ENCODE results near the gene PIEZO2.
A peak's percentile ranks its signal among the peaks of the same experiment; 100 is the strongest.
"Not testable (repeated sequence)": the region's sequence is repeated elsewhere in the genome, so short reads cannot be mapped to it uniquely, and the experiment has no call there.

PIEZO2 gene

GRCh38 chr18:10916865-10917264 lies 232.5 kb downstream of the PIEZO2 start:
- no peak for DNase-seq
- no peak overlapping the region for H4K91ac ChIP-seq (ENCODE audit: low read length)
- no peak overlapping the region for H2BK15ac ChIP-seq (ENCODE audit: low read depth, poor library complexity, severe bottlenecking)
- H3K9ac ChIP-seq (ENCODE audit: low read length): no peak overlapping the region
- H3K18ac ChIP-seq (ENCODE audit: low read depth in 1 of 2, low read length in 2 of 2): peak overlapping the region in 1 of 2 experiments; percentile 37
- peaks cover 2% of the 10 kb centered on the region for H3K4me1 ChIP-seq (ENCODE audit: control insufficient read depth, insufficient read depth, low read depth, low read length)
- no peak overlapping the region for H2BK12ac ChIP-seq (ENCODE audit: low read length in 2 of 2)
- H3K4ac ChIP-seq (ENCODE audit: low read depth in 1 of 2, low read length in 2 of 2): no peak overlapping the region
- no peak overlapping the region for H3K4me3 ChIP-seq (ENCODE audit: insufficient read depth in 1 of 2, low read depth in 1 of 2, low read length in 2 of 2)
- H2AK5ac ChIP-seq (ENCODE audit: low read length, severe bottlenecking): no peak overlapping the region
- H3K27ac ChIP-seq (ENCODE audit: low read length, poor library complexity, severe bottlenecking): no peak overlapping the region
- H3K14ac ChIP-seq (ENCODE audit: low read length in 2 of 2): no peak overlapping the region
- no peak overlapping the region for H4K8ac ChIP-seq (ENCODE audit: low read length)
- H2BK120ac ChIP-seq (ENCODE audit: low read depth, low read length): no peak overlapping the region
- H2BK5ac ChIP-seq (ENCODE audit: low read depth, low read length, poor library complexity, severe bottlenecking): no peak overlapping the region
- H3K4me2 ChIP-seq (ENCODE audit: low read length, poor library complexity, severe bottlenecking): no peak overlapping the region
- no peak overlapping the region for H3K23ac ChIP-seq (ENCODE audit: low read length in 2 of 2)
- no peaks in the 10 kb centered on the region for H3K27me3 ChIP-seq (ENCODE audit: control insufficient read depth in 1 of 2, insufficient read depth in 1 of 2, low read length in 2 of 2)
- H2AFZ ChIP-seq (ENCODE audit: low read depth, low read length): no peak overlapping the region
- 100% methylated on average over 1 of the region's 4 CpGs for WGBS
- no peaks in the 10 kb centered on the region for H3K9me3 ChIP-seq (ENCODE audit: control insufficient read depth, low read length)
- peaks cover 0 to 2% of the 10 kb centered on the region in 2 experiments for H3K36me3 ChIP-seq (ENCODE audit: control insufficient read depth in 1 of 2, insufficient read depth in 2 of 2, low read depth in 1 of 2, low read length in 2 of 2)
- no peaks in the 10 kb centered on the region for H3K79me1 ChIP-seq (replicated peaks; ENCODE audit: low read length, poor library complexity, severe bottlenecking)

GRCh38 chr18:10916387-10916786 lies 233.0 kb downstream of the PIEZO2 start:
- Histone ChIP-seq H2BK12ac (ENCODE audit: low read length in 2 of 2) (peak overlapping the region in 1 of 2 experiments; percentile 37), H4K8ac (ENCODE audit: low read length) (peak overlapping the region; percentile 75)
- WGBS: 92% methylated on average over 23 of the region's 23 CpGs

GRCh38 chr18:10915748-10916147 lies 233.6 kb downstream of the PIEZO2 start:
- not testable (repeated sequence) for H3K23ac ChIP-seq (ENCODE audit: low read length in 2 of 2); H2BK12ac ChIP-seq (ENCODE audit: low read length in 2 of 2); H4K8ac ChIP-seq (ENCODE audit: low read length); H2BK15ac ChIP-seq (ENCODE audit: low read depth, poor library complexity, severe bottlenecking); H3K27me3 ChIP-seq (ENCODE audit: control insufficient read depth in 1 of 2, insufficient read depth in 1 of 2, low read length in 2 of 2); H3K4ac ChIP-seq (ENCODE audit: low read depth in 1 of 2, low read length in 2 of 2); H3K9ac ChIP-seq (ENCODE audit: low read length); H3K18ac ChIP-seq (ENCODE audit: low read depth in 1 of 2, low read length in 2 of 2); H3K4me2 ChIP-seq (ENCODE audit: low read length, poor library complexity, severe bottlenecking); H3K27ac ChIP-seq (ENCODE audit: low read length, poor library complexity, severe bottlenecking); H3K4me1 ChIP-seq (ENCODE audit: control insufficient read depth, insufficient read depth, low read depth, low read length); H2BK120ac ChIP-seq (ENCODE audit: low read depth, low read length); H3K14ac ChIP-seq (ENCODE audit: low read length in 2 of 2); DNase-seq; H3K36me3 ChIP-seq (ENCODE audit: control insufficient read depth in 1 of 2, insufficient read depth in 2 of 2, low read depth in 1 of 2, low read length in 2 of 2); H3K4me3 ChIP-seq (ENCODE audit: insufficient read depth in 1 of 2, low read depth in 1 of 2, low read length in 2 of 2); H2AK5ac ChIP-seq (ENCODE audit: low read length, severe bottlenecking); H2AFZ ChIP-seq (ENCODE audit: low read depth, low read length); H2BK5ac ChIP-seq (ENCODE audit: low read depth, low read length, poor library complexity, severe bottlenecking); H3K9me3 ChIP-seq (ENCODE audit: control insufficient read depth, low read length); H3K79me1 ChIP-seq (replicated peaks; ENCODE audit: low read length, poor library complexity, severe bottlenecking); H4K91ac ChIP-seq (ENCODE audit: low read length)
- WGBS: 98% methylated on average over 5 of the region's 5 CpGs

More at GRCh38 chr18:10916387-10916786, 233.0 kb downstream of the PIEZO2 start:
- H3K9me3 ChIP-seq (ENCODE audit: control insufficient read depth, low read length): no peaks in the 10 kb centered on the region
- peaks cover 2% of the 10 kb centered on the region for H3K4me1 ChIP-seq (ENCODE audit: control insufficient read depth, insufficient read depth, low read depth, low read length)
- H2AFZ ChIP-seq (ENCODE audit: low read depth, low read length): no peak overlapping the region
- H3K23ac ChIP-seq (ENCODE audit: low read length in 2 of 2): no peak overlapping the region
- H2BK120ac ChIP-seq (ENCODE audit: low read depth, low read length): no peak overlapping the region
- H3K27ac ChIP-seq (ENCODE audit: low read length, poor library complexity, severe bottlenecking): no peak overlapping the region
- H3K18ac ChIP-seq (ENCODE audit: low read depth in 1 of 2, low read length in 2 of 2): peak overlapping the region; percentile 37 to 70
- H4K91ac ChIP-seq (ENCODE audit: low read length): peak overlapping the region; percentile 64
- no peak for DNase-seq
- no peak overlapping the region for H3K4me3 ChIP-seq (ENCODE audit: insufficient read depth in 1 of 2, low read depth in 1 of 2, low read length in 2 of 2)
- H3K79me1 ChIP-seq (replicated peaks; ENCODE audit: low read length, poor library complexity, severe bottlenecking): no peaks in the 10 kb centered on the region
- no peaks in the 10 kb centered on the region for H3K27me3 ChIP-seq (ENCODE audit: control insufficient read depth in 1 of 2, insufficient read depth in 1 of 2, low read length in 2 of 2)
- H3K4ac ChIP-seq (ENCODE audit: low read depth in 1 of 2, low read length in 2 of 2): no peak overlapping the region
- H3K36me3 ChIP-seq (ENCODE audit: control insufficient read depth in 1 of 2, insufficient read depth in 2 of 2, low read depth in 1 of 2, low read length in 2 of 2): peaks cover 0 to 2% of the 10 kb centered on the region in 2 experiments
- H3K14ac ChIP-seq (ENCODE audit: low read length in 2 of 2): peak overlapping the region in 1 of 2 experiments; percentile 18
- H3K9ac ChIP-seq (ENCODE audit: low read length): no peak overlapping the region
- peak overlapping the region; percentile 7 for H2AK5ac ChIP-seq (ENCODE audit: low read length, severe bottlenecking)
- H3K4me2 ChIP-seq (ENCODE audit: low read length, poor library complexity, severe bottlenecking): no peak overlapping the region
- H2BK15ac ChIP-seq (ENCODE audit: low read depth, poor library complexity, severe bottlenecking): no peak overlapping the region
- no peak overlapping the region for H2BK5ac ChIP-seq (ENCODE audit: low read depth, low read length, poor library complexity, severe bottlenecking)

GRCh38 chr18:10914610-10915009 lies 234.8 kb downstream of the PIEZO2 start:
- DNase-seq; H2BK120ac ChIP-seq (ENCODE audit: low read depth, low read length); H3K18ac ChIP-seq (ENCODE audit: low read depth in 1 of 2, low read length in 2 of 2); H3K4me1 ChIP-seq (ENCODE audit: control insufficient read depth, insufficient read depth, low read depth, low read length); H4K91ac ChIP-seq (ENCODE audit: low read length); H3K79me1 ChIP-seq (replicated peaks; ENCODE audit: low read length, poor library complexity, severe bottlenecking); H3K4me2 ChIP-seq (ENCODE audit: low read length, poor library complexity, severe bottlenecking); H3K23ac ChIP-seq (ENCODE audit: low read length in 2 of 2); H2BK5ac ChIP-seq (ENCODE audit: low read depth, low read length, poor library complexity, severe bottlenecking); H3K9ac ChIP-seq (ENCODE audit: low read length); H4K8ac ChIP-seq (ENCODE audit: low read length); H3K27ac ChIP-seq (ENCODE audit: low read length, poor library complexity, severe bottlenecking); H2BK15ac ChIP-seq (ENCODE audit: low read depth, poor library complexity, severe bottlenecking); H2BK12ac ChIP-seq (ENCODE audit: low read length in 2 of 2); H3K4me3 ChIP-seq (ENCODE audit: insufficient read depth in 1 of 2, low read depth in 1 of 2, low read length in 2 of 2); H2AFZ ChIP-seq (ENCODE audit: low read depth, low read length); H3K4ac ChIP-seq (ENCODE audit: low read depth in 1 of 2, low read length in 2 of 2); H2AK5ac ChIP-seq (ENCODE audit: low read length, severe bottlenecking); H3K9me3 ChIP-seq (ENCODE audit: control insufficient read depth, low read length); H3K14ac ChIP-seq (ENCODE audit: low read length in 2 of 2); H3K27me3 ChIP-seq (ENCODE audit: control insufficient read depth in 1 of 2, insufficient read depth in 1 of 2, low read length in 2 of 2); H3K36me3 ChIP-seq (ENCODE audit: control insufficient read depth in 1 of 2, insufficient read depth in 2 of 2, low read depth in 1 of 2, low read length in 2 of 2): not testable (repeated sequence)
- 95% methylated on average over 5 of the region's 8 CpGs for WGBS

All from mesenchymal stem cell (in vitro differentiated cells and primary cell).